ENCODE measurements around the gene BCAS3. TPM values are rescaled to one million over a fixed set of nuclear protein-coding genes. Genes with fewer than 3 reads are reported as not detected.

BCAS3 gene
- total RNA-seq, 2 experiments from 2014 or later = 6.8 to 7.1 TPM

DNA sequence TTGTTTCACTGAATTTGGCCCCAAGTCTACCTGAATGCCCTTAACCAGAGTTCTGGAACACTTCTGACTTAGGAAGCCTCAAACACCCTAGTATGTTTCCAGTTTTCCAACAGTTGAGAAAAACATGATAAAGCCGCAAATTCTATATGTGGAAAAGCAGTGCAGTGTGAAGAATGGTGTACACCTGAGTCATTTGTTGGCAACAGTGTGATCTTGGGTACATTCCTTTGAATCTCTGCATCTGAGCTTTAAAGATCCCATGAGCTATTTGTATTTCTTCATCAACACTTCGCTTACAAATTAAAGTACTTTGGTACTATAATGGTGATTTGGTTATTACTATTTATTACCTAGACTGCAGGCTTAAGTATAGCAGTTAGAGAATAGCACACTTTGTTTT lies 628.4 kb downstream of the BCAS3 start:
- H3K36me3 Mint-ChIP-seq = no peaks in the 10 kb centered on the region

DNA sequence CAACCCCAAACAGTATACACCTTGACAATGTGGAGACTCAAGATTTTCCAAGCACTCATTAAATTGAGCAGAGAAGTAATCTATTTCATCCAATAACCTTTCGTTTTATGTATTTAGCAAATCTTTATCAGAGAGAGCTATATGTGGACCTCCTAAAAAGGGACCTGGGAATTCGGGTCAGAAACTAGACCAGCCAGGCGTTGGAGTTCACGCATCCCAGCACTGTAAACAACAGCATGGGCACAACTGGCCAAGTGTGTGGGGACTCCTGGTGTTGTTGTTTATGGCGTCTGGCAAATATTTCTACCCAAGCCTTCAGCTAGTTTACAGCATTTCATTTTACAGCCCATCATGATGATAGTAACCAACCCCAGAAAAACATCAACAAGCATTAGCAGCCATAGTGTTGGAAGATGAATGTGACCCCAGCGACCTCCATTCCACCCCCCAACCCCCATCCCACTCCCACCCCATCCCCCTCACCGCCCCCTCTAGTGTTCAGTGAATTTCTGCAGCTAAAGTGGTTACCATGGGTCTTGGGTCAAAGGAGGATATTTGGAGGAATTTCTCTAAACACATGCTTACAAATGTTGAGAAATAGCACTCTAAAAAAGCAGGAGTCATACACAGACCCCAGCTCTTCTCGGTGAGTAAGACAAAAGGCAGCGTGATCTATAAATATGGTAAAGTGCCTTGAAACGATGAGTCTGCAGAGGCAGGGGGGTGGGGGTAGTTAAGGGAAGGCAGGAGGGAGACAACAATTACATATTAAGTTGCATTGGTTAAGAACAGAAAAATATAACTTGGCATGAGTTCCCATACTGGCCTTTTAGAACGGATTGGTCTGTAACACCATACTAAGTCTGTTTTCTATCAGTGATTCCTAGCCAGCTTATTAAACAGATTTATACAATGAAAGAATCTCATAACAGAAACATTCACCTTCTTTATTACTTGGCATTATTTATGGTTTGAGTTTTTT lies 630.5 kb downstream of the BCAS3 start:
- H3K36me3 Mint-ChIP-seq = no peaks in the 10 kb centered on the region
- H3K4me1 Mint-ChIP-seq (ENCODE audit: low read depth) = no peaks in the 10 kb centered on the region
- CTCF ChIA-PET = no interaction called here
- no peak for DNase-seq
- POLR2A ChIA-PET = no interaction called here
- H3K4me3 Mint-ChIP-seq = no peak overlapping the region
- no peaks in the 10 kb centered on the region for H3K9me3 Mint-ChIP-seq
- no peaks in the 10 kb centered on the region for H3K27me3 Mint-ChIP-seq
- intact Hi-C loops (cut with micrococcal nuclease) = no loop called here
- H3K27ac Mint-ChIP-seq = no peak overlapping the region

More for the DNA sequence above, 628.4 kb downstream of the BCAS3 start:
- Mint-ChIP-seq H3K27ac (no peak overlapping the region), H3K9me3 (no peaks in the 10 kb centered on the region), H3K4me1 (ENCODE audit: low read depth) (no peaks in the 10 kb centered on the region), H3K4me3 (no peak overlapping the region), H3K27me3 (no peaks in the 10 kb centered on the region)
- POLR2A ChIA-PET = no interaction called here
- intact Hi-C loops (cut with micrococcal nuclease) = no loop called here
- no peak for DNase-seq
- CTCF ChIA-PET = no interaction called here

DNA sequence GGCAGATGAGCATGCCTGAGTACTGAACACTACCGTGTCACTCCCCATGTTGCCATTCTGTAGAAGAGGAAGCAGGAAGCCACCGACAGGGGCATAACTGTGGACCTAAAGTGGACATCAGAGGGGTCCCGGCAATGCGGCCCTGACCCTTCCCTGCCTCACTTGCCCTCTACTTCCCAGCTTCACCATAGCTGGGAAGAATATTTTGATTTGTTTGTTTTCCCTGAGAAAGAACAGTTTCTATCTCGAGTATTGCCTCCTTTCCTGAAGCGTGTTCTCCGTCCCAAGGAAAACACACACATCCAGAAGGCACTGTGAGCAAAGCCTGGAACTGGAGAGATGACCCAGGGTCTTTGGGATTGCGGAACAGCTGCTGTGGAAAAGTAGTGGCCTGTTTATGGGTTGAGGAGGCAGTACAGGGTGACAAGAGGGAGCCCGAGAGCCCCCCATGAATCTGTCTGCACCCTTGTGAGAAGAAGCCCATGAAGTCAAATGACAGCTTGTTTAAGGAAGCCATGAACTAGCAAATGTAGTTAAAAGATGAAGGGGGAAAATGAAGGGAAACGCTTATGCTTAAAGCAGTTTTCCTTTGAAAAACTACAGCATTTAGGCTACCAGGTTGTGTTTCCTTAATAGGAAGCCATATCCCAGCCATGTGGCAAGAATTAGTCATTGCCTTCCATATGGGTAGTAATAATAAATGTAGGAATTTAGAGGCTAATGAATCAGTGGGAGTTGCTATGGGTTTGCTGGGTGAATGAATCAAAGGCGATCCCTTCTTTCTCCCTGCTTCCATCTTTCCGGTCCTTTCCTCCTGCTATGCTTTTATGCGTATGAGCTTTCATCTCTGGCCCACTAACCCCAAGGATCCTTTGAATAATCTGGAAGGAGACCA lies 632.0 kb downstream of the BCAS3 start:
- no peaks in the 10 kb centered on the region for H3K4me1 Mint-ChIP-seq (ENCODE audit: low read depth)
- CTCF ChIA-PET = no interaction called here
- H3K4me3 Mint-ChIP-seq = no peak overlapping the region
- POLR2A ChIA-PET = no interaction called here
- no peaks in the 10 kb centered on the region for H3K9me3 Mint-ChIP-seq
- H3K27ac Mint-ChIP-seq = no peak overlapping the region
- intact Hi-C loops (cut with micrococcal nuclease) = no loop called here
- no peaks in the 10 kb centered on the region for H3K27me3 Mint-ChIP-seq
- DNase-seq = no peak
- H3K36me3 Mint-ChIP-seq = no peaks in the 10 kb centered on the region

DNA sequence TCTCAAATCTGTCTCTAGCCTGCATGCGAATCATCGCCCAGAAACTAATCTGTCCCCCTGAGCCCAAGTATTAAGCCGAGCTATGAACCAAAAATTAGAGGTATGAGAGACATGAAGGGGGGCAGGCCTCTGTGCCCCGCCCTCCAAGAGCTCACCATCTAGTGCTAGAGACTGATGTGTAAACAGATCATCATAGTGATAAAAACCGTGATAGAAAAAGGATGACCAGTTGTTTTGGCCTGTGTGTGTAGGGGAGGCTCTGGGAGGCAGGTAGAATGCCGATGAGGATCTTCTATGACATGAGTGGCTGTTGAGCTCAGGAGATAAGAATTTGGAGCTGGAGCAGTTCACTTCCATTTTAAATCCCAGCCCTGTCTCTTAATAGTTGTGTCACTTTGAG lies 632.9 kb downstream of the BCAS3 start:
- no peak for DNase-seq
- H3K36me3 Mint-ChIP-seq = no peaks in the 10 kb centered on the region
- ChIA-PET POLR2A (no interaction called here), CTCF (no interaction called here)
- H3K4me3 Mint-ChIP-seq = no peak overlapping the region
- no peak overlapping the region for H3K27ac Mint-ChIP-seq
- no peaks in the 10 kb centered on the region for H3K27me3 Mint-ChIP-seq
- H3K9me3 Mint-ChIP-seq = no peaks in the 10 kb centered on the region
- intact Hi-C loops (cut with micrococcal nuclease) = no loop called here
- H3K4me1 Mint-ChIP-seq (ENCODE audit: low read depth) = no peaks in the 10 kb centered on the region

DNA sequence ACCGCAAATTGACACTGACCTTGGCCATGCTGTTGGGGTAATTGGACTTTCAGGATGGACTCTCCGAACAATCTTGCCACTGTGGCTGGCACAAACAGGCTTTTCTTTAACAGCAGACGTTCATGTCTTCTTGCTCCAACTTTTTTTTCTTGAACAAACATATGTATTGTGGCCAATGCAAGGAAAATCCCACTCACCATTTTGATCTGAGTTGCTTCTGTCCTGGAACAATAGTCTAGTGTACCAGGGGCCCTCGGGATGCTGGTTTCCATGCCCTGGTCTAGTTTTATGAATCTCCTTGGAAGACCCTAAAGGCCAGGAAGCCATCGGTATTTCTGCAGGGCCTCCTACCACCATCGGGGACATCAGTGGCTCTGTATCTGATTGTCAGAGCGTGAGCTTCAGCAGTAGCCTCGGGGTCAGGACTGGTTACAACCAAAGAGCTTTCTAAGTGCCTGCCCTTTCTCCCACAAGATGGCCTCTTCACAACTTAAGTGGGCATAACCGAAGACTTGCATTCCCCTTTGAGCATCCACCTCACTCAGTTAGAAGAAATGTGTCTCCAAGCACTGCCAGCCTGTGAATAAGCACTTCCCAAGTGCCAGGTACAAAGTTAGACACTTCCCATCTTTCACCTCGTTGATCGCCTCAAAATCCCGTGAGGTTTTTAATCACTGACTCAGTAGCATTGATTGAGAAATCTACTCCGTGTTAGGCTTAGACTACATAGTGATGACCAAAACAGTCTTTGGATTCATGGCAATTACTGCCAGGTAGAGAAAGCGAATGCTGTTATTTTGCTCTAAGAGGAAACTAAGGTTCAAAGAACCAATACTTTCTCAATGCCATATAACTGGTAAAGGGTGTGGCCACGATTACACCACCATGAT lies 635.0 kb downstream of the BCAS3 start:
- H3K9me3 Mint-ChIP-seq = no peaks in the 10 kb centered on the region
- CTCF ChIA-PET = no interaction called here
- no peaks in the 10 kb centered on the region for H3K4me1 Mint-ChIP-seq (ENCODE audit: low read depth)
- DNase-seq = no peak
- H3K4me3 Mint-ChIP-seq = no peak overlapping the region
- no peaks in the 10 kb centered on the region for H3K36me3 Mint-ChIP-seq
- H3K27ac Mint-ChIP-seq = no peak overlapping the region
- intact Hi-C loops (cut with micrococcal nuclease) = no loop called here
- no peaks in the 10 kb centered on the region for H3K27me3 Mint-ChIP-seq
- POLR2A ChIA-PET = no interaction called here

DNA sequence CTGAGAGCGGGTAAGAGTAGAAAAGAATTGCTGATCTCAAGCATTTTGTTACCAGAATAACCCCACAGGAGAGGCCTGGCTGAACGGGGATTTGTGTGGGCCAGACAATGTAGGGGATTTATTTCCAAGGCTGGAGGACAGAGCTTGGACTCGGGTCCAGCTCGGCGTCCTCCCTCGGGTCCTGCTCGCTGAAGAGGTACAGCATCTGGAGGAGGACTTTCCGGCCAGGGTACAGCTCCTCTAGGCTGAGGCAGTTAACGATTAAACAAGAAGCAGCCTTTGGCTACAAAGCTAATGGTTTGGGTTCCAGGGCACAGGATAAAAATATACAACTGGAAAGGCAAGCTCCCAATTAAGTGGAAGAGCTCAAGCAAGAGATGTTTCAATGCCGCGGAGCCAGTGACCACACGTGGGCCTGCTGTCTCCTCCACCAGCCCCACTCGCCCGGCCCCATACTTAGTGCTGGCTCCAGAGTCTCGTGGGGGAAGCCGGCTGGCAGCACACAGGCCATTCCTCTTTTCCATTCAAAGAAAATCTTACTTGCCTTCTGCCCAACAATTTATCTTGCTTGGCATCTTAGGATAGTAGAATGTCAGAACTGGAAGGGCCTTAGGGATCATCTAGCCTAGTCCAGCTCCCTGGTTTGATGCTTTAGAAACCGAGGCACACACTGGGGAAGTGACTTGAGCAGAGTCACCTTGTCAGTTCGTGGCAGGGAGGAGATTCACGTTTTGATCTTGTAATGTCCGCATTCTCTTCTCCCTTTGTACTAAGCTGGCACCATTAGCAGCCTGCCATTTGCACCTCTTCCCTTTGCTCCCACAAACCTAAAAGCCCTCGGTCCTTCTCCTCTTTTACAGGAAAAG lies 636.0 kb downstream of the BCAS3 start:
- Mint-ChIP-seq H3K36me3 (no peaks in the 10 kb centered on the region), H3K27ac (no peak overlapping the region), H3K4me3 (no peak overlapping the region), H3K9me3 (no peaks in the 10 kb centered on the region), H3K4me1 (ENCODE audit: low read depth) (no peaks in the 10 kb centered on the region), H3K27me3 (no peaks in the 10 kb centered on the region)
- no peak for DNase-seq
- intact Hi-C loops (cut with micrococcal nuclease) = no loop called here
- CTCF ChIA-PET = no interaction called here
- POLR2A ChIA-PET = no interaction called here

DNA sequence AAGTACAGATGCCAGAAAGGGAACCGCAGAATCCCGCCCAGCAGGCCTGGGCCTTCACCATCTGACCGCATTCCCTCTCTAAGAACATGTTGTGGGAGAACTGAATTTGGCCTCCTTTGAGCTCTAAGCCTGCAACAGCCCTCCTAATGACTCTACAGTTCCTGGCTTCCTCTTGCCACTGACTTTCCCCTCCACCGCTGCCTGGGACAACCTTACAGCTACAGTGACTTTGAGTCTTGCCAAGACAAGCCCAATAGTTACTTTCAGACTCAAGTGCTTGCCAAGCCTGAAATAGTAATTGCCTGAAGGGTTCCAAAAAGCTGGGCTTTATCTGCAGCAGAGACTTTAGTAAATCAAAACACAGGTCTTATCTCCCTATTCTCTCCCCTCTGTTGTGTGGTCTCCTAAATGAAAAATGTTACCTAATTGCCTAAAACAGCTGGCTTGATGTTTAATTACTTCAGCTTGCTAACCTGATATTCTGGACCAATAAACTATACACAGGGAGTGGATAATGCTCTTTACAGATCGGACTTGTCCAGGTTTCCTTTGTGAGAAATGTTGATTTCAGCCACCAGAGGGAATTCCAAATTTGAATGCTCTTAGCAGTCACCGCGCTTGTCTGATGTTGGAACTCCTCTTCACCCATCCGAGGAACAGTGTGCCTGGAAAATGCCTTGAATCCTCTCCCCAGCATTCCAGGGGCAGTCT lies 636.9 kb downstream of the BCAS3 start:
- intact Hi-C loops (cut with micrococcal nuclease) = no loop called here
- Mint-ChIP-seq H3K4me3 (no peak overlapping the region), H3K27ac (no peak overlapping the region), H3K36me3 (no peaks in the 10 kb centered on the region), H3K27me3 (no peaks in the 10 kb centered on the region), H3K4me1 (ENCODE audit: low read depth) (no peaks in the 10 kb centered on the region), H3K9me3 (no peaks in the 10 kb centered on the region)
- ChIA-PET POLR2A (no interaction called here), CTCF (no interaction called here)
- DNase-seq = no peak

DNA sequence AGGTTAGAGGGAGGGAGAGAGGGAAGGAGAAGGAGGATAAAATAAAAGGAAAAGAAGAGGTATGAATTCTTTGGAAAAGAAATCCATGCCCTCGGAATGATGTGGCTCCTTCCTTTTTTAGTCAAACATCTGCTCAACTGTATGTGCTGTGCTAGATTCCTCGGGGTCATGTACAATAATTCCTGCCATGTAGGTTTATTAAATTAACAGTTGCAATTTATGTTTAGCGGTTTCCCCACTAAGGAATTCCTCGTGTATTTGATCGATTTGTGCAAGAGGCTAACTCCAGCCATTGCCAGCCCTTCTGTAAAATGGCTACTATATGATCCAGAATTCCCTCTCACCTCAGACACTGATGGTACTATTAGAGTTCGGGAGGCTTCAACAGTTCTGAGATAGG lies 639.0 kb downstream of the BCAS3 start:
- no peak for DNase-seq
- no peak overlapping the region for H3K4me3 Mint-ChIP-seq
- POLR2A ChIA-PET = no interaction called here
- H3K9me3 Mint-ChIP-seq = no peaks in the 10 kb centered on the region
- intact Hi-C loops (cut with micrococcal nuclease) = no loop called here
- no peak overlapping the region for H3K27ac Mint-ChIP-seq
- H3K36me3 Mint-ChIP-seq = no peaks in the 10 kb centered on the region
- CTCF ChIA-PET = no interaction called here
- no peaks in the 10 kb centered on the region for H3K4me1 Mint-ChIP-seq (ENCODE audit: low read depth)
- H3K27me3 Mint-ChIP-seq = no peaks in the 10 kb centered on the region

DNA sequence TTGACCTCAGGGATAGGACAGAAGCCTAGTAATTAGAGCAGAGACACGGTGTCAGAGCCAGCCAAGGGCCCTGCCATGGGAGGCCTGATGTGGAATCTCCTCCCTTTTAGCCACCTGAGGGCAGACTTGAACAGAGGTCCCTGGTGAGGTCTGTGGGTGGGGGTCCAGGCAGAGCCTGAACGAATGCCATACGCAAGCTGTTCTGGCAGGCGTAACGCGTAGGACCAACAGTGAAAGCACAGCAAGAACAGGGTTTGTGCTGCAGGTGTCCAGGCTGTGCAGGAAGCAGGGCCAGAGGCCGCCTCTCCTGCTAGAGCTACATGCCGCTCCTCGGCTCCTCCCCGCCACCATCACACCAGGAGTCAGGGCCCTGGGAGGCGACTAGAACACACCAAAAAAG lies 640.1 kb downstream of the BCAS3 start:
- ChIA-PET POLR2A (no interaction called here), CTCF (no interaction called here)
- intact Hi-C loops (cut with micrococcal nuclease) = no loop called here
- Mint-ChIP-seq H3K9me3 (no peaks in the 10 kb centered on the region), H3K4me3 (no peak overlapping the region), H3K36me3 (no peaks in the 10 kb centered on the region), H3K27me3 (no peaks in the 10 kb centered on the region), H3K27ac (no peak overlapping the region), H3K4me1 (ENCODE audit: low read depth) (no peaks in the 10 kb centered on the region)
- no peak for DNase-seq

DNA sequence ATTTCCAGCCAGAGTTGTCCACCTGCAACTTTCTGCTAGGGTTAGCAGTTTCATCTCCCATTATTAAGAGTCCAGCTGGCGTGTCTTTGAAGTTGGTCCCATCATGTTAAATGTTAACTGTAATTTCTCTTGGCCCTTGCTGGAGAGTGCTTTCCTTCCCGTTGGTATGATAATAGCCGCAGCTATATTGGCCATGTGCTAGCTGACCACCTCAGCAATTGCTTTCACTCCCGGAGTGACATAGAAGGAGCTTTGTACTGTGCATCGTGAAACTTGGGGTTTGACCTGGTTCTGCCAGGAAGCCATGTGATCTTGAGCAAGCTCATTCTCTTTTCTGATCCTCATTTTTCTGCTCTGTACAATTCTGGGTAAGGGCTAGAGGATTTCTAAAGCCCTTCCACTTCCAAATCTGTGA lies 641.0 kb downstream of the BCAS3 start:
- POLR2A ChIA-PET = no interaction called here
- no peaks in the 10 kb centered on the region for H3K9me3 Mint-ChIP-seq
- H3K4me3 Mint-ChIP-seq = no peak overlapping the region
- no peaks in the 10 kb centered on the region for H3K36me3 Mint-ChIP-seq
- CTCF ChIA-PET = no interaction called here
- DNase-seq = no peak
- H3K27ac Mint-ChIP-seq = no peak overlapping the region
- H3K27me3 Mint-ChIP-seq = no peaks in the 10 kb centered on the region
- intact Hi-C loops (cut with micrococcal nuclease) = no loop called here
- no peaks in the 10 kb centered on the region for H3K4me1 Mint-ChIP-seq (ENCODE audit: low read depth)

DNA sequence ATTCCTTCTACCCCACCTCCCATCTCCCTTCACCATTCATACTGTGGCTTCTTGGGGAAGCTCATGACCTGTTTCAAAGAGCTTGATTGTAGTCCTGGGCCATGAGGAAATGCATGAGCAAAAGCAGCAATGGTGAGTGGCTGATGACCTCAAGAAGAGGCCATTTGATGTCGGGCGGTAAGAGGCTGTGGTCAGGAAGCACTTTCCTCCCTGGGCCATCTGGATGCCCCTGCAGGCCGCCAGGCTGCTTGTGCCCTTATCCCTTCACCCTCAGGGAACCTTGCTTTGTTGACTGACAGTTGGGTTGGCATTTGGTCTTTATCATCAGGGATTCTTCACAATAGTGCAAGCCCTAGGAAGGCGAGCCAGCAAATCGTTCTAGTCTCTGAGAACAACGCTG lies 643.7 kb downstream of the BCAS3 start:
- no peaks in the 10 kb centered on the region for H3K27me3 Mint-ChIP-seq
- H3K4me3 Mint-ChIP-seq = no peak overlapping the region
- no peak overlapping the region for H3K27ac Mint-ChIP-seq
- no peak for DNase-seq
- CTCF ChIA-PET = no interaction called here
- intact Hi-C loops (cut with micrococcal nuclease) = no loop called here
- no peaks in the 10 kb centered on the region for H3K4me1 Mint-ChIP-seq (ENCODE audit: low read depth)
- H3K36me3 Mint-ChIP-seq = no peaks in the 10 kb centered on the region
- POLR2A ChIA-PET = no interaction called here
- H3K9me3 Mint-ChIP-seq = no peaks in the 10 kb centered on the region
